ENCODE measurements around the gene IL20.
"Not testable (repeated sequence)": the region's sequence is repeated elsewhere in the genome, so short reads cannot be mapped to it uniquely, and the experiment has no call there.

IL20 gene

DNA sequence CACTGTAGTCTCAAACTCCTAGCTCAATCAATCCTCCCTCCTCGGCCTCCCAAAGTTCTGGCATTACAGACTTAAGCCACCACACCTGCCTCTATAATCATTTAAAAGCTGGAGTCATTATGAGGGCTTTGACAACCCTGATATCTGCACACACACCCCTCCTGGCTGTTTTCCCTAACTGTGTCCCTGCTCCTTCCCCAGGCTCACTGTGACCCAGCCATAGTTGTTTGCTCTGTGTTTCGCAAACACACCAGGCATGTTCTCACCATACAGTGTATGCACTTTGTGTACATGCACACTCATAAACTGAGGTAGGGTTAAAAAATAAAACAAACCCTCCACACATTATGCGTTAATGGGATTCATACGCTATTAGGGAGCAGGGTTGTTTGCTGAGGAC lies 21.8 kb upstream of the IL20 start:
- DNase-seq: no peak

DNA sequence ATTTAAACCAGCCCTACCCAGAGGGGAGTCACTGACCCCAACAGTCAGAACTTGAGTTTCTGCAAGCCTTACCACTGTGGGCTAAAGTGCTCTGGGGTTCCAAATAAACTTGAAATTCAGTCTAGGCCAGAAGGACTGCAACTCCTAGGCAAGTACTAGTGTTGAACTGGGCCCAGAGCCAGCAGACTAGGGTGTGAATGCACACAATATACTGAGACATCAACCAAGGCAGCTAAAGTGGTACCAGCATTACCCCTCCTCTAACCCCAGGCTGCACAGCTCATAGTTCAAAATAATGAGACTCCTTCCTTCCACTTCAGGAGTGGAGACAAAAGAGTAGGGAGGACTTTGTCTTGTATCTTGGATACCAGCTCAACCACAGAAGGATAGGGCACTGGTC lies 18.9 kb upstream of the IL20 start:
- DNase-seq: no peak

DNA sequence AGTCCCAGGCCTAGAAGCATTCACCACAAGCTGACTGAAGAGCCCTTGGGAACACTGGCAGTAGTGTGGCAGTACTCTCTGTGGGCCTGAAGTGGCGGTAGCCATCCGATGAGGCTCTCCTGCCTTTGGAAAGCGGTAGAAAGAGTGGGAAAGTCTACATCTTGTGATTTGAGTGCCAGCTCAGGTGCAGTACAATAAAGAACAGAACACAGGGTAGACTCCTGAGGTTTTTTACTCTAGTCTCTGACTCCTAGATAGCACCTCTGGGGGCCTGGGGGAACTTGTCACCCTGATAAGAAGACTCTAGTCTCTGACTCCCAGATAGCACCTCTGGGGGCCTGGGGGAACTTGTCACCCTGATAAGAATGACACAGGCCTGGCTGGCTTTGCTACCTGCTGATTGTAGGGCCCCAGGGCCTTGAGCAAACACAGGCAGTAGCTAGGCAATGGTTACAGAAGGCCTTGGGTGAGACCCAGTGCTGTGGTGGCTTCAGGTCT lies 18.0 kb upstream of the IL20 start:
- no peak for DNase-seq

DNA sequence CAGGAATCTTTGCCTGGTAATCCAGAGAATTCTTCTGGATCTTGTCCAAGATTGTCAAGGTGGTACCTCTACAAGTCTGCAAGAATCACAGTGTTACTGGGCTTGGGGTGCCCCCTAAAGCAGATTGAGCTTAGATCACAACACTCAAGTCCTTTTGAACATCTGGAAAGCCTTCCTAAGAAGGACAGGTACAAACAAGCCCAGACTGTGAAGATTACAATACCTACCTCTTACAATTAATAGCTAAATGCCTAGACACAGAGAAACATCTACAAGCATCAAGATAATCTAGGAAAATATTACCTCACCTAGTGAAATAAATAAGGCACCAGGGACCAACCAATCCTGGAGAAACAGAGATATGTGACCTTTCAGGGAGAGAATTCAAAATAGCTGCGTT lies 17.5 kb upstream of the IL20 start:
- DNase-seq: no peak

DNA sequence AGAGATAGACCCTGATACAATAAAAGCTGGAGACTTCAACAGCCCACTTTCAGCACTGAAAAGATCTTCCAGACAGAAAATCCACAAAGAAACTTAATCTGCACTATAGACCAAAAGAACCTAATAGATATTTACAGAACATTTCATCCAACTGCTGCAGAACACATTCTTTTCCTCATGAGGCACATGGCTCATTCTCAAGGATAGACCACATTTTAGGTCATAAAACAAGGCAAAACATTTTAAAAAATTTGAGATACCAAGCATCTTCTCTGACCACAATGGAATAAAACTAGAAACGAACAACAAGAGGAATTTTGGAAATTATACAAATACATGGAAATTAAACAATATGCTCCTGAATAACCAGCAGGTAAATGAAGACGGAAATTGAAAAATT lies 15.0 kb upstream of the IL20 start:
- no peak for DNase-seq

DNA sequence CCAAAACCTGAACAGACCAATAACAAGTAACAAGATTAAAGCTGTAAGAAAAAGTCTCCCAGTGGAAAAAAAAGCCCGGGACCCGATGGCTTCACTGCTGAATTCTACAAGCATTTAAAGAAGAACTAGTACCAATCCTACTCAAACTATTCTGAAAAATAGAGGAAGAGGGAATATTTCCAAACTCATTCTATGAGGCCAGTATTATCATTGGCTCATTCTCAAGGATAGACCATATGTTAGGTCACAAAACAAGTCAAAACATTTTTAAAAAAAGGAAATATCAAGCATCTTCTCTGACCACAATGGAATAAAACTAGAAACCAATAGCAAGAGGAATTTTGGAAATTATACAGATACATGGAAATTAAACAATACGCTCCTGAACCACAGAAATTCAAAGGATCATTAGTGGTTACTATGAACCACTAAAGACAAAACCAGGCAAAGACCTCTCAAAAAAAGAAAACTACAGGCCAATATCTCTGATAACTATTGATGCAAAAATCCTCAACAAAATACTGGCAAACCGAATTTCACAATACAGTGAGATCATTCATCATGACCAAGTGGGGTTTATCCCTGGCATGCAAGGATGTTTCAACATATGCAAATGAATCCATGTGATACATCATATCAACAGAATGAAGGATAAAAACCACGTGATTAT lies 13.9 kb upstream of the IL20 start:
- DNase-seq: no peak

DNA sequence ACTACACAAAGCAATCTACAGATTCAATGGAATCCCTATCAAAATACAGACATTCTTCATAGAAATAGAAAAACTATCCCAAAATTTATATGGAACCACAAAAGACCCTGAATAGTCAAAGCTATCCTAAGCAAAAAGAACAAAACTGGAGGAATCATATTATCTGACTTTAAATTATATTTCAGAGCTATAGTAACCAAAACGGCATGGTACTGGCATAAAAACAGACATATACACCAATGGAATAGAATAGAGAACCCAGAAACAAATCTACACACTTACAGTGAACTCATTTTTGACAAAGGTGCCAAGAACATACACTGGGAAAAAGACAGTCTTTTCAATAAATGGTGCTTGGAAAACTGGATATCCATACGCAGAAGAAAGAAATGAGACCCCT lies 12.8 kb upstream of the IL20 start:
- DNase-seq: not testable (repeated sequence)

DNA sequence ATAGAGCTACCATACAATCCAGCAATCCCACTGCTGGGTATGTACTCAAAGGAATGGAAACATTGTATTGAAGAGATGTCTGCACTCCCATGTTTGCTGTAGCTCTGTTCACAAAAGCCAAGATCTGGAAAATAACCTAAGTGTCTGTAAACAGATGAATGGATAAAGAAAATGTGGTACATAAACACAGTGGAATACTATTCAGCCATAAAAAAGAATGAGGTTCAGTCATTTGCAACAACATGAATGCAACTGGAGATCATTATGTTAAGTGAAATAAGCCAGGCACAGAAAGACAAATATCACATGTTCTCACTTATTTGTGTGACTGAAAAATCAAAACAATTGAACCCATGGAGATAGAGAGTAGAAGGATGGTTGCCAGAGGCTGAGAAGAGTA lies 11.7 kb upstream of the IL20 start:
- DNase-seq: not testable (repeated sequence)

DNA sequence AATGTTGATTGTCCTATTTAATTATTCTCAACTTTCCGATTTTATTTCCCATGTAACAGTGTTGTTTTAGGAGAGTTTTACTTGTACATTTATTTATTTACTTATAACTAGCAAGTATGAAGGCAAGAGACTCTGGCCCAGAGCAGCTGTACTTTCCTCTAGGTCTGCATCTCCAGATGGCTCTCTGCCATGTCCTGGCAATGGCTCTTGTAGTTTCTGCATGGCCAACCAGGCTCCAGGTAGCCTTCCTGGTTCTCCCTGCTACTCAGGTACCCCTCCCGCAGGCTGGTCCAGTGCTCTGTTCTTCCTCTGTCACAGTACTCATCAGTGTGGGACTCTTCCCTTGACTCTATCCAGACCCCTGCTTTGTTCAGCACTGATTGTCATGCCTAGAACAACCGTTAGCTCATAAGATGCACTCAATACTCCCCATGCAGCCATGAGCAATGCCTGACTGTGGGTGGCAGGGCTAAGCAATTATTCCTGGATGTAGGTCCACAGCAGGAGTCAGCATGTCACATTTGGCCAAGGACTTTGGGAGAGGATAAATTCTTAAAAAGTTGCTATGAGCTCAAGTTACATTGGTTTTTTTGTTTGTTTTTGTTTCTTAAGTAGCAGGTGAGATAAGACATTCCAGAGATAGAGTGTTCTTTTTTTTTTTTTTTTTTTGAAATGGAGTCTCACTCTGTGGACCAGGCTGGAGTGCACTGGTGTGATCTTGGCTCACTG lies 10.9 kb upstream of the IL20 start:
- DNase-seq: no peak

DNA sequence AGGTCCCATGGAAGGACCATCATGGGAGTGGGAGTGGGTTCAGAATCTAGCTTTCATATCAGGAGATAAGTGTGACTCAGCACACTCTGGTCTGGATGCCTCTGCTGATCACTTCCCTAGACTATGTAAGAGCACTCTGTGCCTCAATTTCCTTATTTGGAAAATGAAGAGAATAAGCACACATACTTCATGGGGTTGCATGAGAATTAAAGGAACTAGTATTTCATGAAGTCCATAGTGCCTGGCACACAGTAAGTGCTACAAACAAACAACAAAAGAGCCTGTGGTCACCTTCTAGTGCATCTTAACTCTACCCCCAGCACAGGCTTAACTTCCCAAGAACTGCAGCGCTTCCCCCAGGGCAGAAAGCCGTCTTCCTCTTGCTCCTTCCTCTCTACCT lies 9.6 kb upstream of the IL20 start:
- DNase-seq: no peak

DNA sequence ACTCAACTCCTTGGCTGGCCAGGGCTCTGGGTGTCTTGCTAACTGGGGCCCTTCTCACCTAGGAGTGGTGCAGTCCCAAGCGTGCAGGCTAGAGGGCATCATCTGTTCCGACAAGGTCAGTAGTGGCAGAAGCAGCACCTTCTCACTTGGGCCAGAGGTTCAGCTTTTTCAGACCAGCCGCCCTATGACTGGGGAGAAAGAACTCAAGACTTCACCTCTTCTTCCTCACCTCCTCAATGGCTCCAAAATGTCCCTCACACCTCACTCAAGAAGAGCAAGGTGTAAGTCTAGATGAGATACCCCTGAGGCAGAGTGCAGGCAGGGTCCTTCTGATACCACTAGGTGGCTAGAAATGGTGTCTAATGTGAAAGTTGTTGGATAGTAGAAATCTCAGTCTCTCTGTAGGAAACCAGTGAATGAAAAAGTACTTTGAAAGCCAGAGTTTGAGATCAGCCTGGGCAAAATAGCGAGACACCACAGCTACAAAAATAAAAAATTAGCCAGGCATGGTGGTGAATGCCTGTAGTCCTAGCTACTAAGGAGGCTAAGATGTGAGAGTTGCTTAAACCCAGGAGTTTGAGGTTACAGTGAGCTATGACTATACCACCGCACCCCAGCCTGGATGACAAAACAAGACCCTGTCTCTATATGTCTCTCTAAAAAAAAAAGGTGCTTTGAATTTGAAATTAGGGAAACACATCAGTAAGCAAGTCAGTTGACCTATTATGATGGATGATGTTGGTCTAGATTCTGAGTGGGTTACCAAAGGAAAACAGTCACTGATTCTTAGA lies 8.6 kb upstream of the IL20 start:
- DNase-seq: no peak

DNA sequence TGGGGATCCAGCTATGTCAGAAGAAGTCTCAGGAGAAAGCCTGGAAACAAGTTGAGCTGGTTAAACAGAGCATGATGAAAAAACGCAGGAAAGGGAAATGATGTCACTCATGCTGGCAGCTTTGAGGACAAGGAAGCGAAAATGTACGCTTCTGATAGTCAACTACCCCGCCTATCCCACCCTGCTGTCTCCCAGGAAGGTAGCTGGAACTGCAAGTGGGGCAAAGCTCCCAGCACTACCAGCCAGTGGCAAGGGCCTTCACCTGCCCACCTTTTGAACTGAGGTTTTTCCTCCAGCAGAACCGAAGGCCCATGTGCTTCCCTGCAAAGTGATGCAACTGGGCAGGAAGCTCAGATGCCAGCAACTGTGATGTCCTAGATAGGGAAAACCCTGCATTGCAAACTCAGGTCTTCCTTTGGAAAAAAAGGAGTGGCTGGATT lies 6.3 kb upstream of the IL20 start:
- no peak for DNase-seq

DNA sequence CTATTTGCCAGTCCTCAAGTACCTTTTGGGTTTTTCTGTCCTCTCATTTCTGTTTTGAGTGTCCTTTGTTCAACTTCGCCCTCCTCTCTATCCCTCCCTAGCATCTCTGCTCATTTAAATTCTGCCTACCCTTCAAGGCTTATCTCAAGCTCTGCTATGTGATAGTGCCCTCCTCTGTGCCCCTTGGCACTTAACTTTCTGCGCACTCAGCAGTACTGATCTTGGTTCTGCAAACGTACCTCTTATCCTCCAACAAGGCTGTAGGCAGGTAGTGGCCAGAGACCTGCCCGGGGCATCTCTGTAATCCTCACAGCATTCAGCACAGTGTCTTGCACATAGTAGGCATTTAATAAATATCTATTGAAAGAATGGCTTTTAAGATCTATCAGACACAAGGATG lies 5.3 kb upstream of the IL20 start:
- no peak for DNase-seq

DNA sequence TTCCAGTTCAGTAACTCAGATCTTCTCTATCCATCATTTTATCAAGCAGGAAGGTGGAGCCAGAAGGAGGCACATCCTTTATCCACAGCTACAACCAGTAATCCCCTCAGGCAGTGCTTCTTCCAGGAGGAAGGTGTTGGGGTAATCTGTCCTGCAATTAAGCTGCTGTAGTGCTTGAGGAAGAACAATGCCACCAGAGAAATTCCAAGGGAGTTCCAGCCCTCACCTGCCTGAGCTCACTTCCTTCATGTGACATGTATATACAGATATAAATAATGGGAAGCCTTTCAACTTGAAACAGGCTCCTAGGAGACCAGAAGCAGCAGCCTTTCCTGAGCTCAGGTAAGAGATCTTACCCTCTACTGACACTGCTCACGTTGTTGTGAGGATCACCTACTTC lies 2.2 kb upstream of the IL20 start:
- DNase-seq: no peak

DNA sequence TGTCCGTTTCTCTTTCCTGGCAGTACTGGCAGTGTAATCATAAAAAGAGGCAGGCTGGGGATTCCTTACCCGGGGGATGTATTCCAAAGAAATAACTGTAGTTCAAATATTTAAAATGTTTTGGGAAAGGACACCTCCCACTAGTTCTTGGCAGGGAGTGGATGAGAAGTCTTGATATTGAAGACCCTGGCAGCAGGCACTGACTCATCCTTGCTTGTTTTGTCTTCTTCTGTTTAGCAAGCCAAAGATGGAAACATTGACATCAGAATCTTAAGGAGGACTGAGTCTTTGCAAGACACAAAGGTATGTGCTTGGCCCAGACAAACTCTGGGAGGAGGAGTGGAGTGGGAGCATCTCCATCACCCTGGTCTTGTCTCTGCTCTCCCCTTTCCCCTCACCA lies 639 bp downstream of the IL20 start:
- no peak for DNase-seq

DNA sequence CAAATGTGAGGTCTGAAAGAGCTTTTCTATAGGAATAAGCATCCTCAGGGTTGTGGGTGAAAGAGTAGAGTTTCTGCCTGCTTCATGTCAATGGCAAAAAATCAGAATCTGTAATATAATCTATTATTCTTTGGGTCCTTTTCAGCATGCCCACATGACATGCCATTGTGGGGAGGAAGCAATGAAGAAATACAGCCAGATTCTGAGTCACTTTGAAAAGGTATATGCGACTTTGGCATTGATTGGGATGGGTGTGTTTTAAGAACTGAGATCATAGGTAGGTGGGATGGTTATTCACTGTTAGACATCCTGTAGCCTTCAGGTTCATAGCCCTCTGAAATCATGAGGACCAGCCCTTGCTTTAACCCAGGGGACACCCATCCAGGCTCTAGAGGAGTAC lies 1.8 kb downstream of the IL20 start:
- no peak for DNase-seq

DNA sequence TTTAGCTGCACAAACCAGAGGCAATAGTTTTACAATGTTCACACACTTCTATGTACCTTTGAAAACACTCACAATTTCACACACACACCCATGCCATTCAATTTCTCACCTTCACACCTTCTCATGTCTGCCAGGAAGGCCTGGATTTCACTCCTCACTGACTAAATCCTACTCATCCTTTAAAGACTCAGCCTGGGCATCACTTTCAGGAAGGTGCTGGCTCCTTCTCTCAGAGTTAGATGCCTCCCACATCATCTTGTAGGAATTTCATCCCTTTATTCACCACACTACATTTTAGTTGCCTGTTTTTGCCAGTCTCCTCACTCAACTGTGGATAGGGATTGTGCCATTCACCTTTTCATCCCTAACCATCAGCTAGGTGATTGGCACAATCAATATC lies 2.3 kb downstream of the IL20 start:
- DNase-seq: no peak

DNA sequence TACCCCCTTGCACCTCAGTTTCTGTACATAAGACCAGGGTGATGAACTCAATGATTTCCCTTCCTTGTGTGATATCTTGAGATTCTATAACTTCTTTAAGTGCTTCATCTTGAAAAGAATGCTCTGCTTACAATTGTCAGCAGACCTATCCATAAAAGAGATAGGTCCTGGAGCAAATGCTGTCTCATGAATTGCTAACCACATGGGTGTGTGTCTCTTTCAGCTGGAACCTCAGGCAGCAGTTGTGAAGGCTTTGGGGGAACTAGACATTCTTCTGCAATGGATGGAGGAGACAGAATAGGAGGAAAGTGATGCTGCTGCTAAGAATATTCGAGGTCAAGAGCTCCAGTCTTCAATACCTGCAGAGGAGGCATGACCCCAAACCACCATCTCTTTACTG lies 2.8 kb downstream of the IL20 start:
- DNase-seq: no peak

DNA sequence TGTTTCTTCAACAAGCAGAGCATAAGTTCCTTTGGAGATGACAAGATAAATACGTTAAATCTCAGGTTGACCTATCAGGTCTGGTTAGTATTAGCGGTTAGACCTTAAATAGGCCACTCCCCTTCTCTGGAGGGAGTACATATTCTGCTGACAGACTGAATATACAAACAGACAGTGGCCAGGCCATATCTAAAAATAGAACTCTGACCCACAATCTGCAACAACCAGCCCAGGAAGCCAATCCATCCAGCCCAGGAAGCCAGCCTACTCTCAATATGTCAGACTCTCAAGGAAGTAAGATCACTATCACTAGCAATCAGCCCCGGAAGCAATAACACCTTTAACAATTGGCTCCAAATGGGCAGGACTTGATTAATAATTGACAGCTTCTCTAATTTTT lies 6.7 kb downstream of the IL20 start:
- no peak for DNase-seq

DNA sequence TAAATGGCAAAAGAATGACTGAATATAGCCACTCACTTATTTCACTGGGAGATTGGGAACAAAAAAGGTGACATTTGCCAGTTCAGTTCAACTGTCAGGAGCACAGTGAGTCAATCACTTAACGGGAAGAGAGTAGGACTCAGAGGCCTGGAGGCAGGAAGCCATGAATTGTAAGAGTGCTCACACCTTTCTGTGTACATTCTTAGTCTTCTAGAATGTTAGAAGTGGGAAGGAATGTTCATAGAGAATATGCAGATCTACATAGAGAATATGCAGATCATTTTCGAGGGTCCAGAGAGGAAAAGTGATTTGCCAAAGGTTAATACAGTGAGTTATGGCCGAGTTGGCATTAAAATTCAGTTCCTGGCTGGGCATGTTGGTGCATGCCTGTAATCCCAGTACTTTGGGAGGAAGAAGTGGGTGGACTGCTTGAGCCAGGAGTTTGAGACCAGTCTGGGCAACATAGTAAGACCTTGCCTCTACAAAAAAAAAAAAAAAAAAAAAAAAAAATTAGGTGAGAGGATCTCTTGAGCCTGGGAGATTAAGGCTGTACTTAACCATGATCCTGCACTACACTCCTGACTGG lies 8.3 kb downstream of the IL20 start:
- no peak for DNase-seq

DNA sequence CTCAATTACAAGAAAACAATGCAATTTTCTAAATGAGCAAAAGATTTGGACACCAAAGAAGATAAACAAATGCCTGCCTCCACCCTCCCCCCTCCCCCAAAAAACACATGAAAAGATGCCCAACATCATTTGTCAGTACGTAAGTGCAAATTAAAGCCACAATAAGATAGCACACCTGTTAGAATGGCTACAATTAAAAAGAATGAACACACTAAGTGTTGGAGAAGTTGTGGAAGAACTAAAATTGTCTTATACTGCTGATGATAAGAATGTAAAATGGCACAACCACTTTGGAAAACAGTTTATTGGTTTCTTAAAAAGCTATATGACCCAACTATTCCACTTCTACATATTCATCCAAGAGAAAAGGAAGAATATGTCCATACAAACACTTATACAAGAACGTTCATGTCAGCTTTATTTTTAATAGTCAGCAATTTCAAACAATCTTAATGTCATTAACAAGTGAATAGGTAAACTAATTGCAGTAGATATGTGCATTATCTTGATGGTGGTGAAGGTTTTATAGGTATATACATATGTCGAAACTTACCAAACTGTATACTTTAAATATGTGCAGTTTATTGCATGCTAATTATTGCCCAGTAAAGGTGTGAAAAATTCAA lies 10.4 kb downstream of the IL20 start:
- DNase-seq: no peak

DNA sequence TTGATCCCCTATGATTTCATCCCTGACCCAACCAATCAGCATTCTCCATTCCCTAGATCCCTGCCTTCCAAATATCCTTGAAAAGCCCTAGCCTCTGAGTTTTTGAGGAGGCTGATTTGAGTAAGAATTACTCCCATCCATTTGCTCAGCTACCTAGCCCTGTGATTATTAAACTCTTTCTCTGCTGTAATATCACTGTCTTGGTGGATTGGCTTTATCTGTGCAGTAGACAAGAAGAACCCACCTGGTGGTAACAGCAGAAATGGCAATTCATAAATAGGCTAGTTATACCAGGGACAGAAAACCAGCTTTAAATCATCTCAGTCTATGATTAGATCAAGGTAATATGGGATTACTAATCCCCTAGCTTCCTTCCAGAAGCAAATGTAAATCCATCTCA lies 13.0 kb downstream of the IL20 start:
- no peak for DNase-seq

DNA sequence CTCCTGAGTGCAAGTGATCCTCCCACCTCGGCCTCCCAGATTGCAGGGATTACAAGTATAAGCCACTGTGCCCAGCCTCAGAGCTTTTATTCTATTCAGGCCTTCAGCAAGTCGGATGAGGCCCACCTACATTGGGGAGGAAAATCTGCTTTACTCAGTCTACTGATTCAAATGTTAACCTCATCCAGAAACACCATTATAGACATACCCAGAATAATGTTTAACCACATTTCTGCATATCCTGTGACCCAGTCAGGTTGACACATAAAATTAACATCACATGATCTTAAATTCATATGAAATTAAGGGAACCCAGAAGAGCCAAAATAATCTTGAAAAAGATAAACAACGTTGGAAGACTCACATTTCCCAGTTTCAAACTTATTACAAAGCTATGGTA lies 14.9 kb downstream of the IL20 start:
- no peak for DNase-seq

Data from activated T-cell treated with anti-CD3 and anti-CD28 coated beads for 4 hours (primary cell).